Measurements from ENCODE around the gene DDIT4.
A peak's percentile ranks its signal among the peaks of the same experiment; 100 is the strongest.
"Not testable (repeated sequence)": the region's sequence is repeated elsewhere in the genome, so short reads cannot be mapped to it uniquely, and the experiment has no call there.

DDIT4 gene

GRCh38 chr10:72295330-72295910 is 21.7 kb downstream of the DDIT4 start:
- no peak for DNase-seq (ENCODE audit: low read depth)

GRCh38 chr10:72296829-72297280 is 23.1 kb downstream of the DDIT4 start:
- DNase-seq (ENCODE audit: low read depth): not testable (repeated sequence)

GRCh38 chr10:72297281-72297804 is 23.6 kb downstream of the DDIT4 start:
- peak; percentile 95 for DNase-seq (ENCODE audit: low read depth)

GRCh38 chr10:72297805-72298591 is 24.3 kb downstream of the DDIT4 start:
- DNase-seq (ENCODE audit: low read depth): peak; percentile 98

GRCh38 chr10:72298592-72299519 is 25.1 kb downstream of the DDIT4 start:
- DNase-seq (ENCODE audit: low read depth): no peak

- DNase-seq (ENCODE audit: low read depth): no peak
These were observed 29.9 kb downstream of the DDIT4 start for GRCh38 chr10:72303424-72304128.

GRCh38 chr10:72306215-72306760 is 32.6 kb downstream of the DDIT4 start:
- no peak for DNase-seq (ENCODE audit: low read depth)

- not testable (repeated sequence) for DNase-seq (ENCODE audit: low read depth)
These were observed 34.0 kb downstream of the DDIT4 start for GRCh38 chr10:72307711-72308110.

- DNase-seq (ENCODE audit: low read depth): no peak
These were observed 34.7 kb downstream of the DDIT4 start for GRCh38 chr10:72308320-72308987.

- DNase-seq (ENCODE audit: low read depth): no peak
These were observed 35.8 kb downstream of the DDIT4 start for GRCh38 chr10:72309290-72310240.

- no peak for DNase-seq (ENCODE audit: low read depth)
These were observed 36.5 kb downstream of the DDIT4 start for GRCh38 chr10:72310241-72310633.

GRCh38 chr10:72310636-72311035 is 36.9 kb downstream of the DDIT4 start:
- no peak for DNase-seq (ENCODE audit: low read depth)

- DNase-seq (ENCODE audit: low read depth): no peak
These were observed 37.9 kb downstream of the DDIT4 start for GRCh38 chr10:72311667-72312066.

GRCh38 chr10:72312865-72313391 is 39.2 kb downstream of the DDIT4 start:
- no peak for DNase-seq (ENCODE audit: low read depth)

- no peak for DNase-seq (ENCODE audit: low read depth)
These were observed 40.5 kb downstream of the DDIT4 start for GRCh38 chr10:72314263-72314662.

GRCh38 chr10:72315054-72315453 is 41.3 kb downstream of the DDIT4 start:
- DNase-seq (ENCODE audit: low read depth): no peak

GRCh38 chr10:72315611-72316385 is 42.1 kb downstream of the DDIT4 start:
- peak; percentile 82 for DNase-seq (ENCODE audit: low read depth)

- no peak for DNase-seq (ENCODE audit: low read depth)
These were observed 42.6 kb downstream of the DDIT4 start for GRCh38 chr10:72316386-72316700.

Measured in GM04504 (cell line).